IPS-18a (cell line): Measurements from ENCODE around the gene GULP1.
A peak's percentile ranks its signal among the peaks of the same experiment; 100 is the strongest.

Experiments
- H3K27ac ChIP-seq: one replicate; pipeline ENCODE4 v1.5.1; 2013; ENCODE audit warnings: low read length
- H3K27me3 ChIP-seq: one replicate; pipeline ENCODE4 v1.6.1; 2013; ENCODE audit warnings: mild to moderate bottlenecking, low read length; ENCODE audit not compliant: control insufficient read depth, insufficient read depth
- H3K36me3 ChIP-seq: one replicate; pipeline ENCODE4 v1.6.1; 2013; ENCODE audit warnings: low read depth, low read length; ENCODE audit not compliant: control insufficient read depth
- H3K4me1 ChIP-seq: one replicate; pipeline ENCODE4 v1.6.1; 2013; ENCODE audit warnings: low read depth, low read length; ENCODE audit not compliant: control insufficient read depth
- H3K4me3 ChIP-seq: one replicate; pipeline ENCODE4 v1.5.1; 2013; ENCODE audit warnings: low read length
- H3K9ac ChIP-seq: one replicate; pipeline ENCODE4 v1.6.1; 2013; ENCODE audit warnings: mild to moderate bottlenecking, low read length, moderate library complexity
- H3K9me3 ChIP-seq: one replicate; pipeline ENCODE4 v1.6.1; 2013; ENCODE audit warnings: low read depth, low read length; ENCODE audit not compliant: control insufficient read depth

GULP1 gene

GRCh38 chr2:188383158-188383557 is 91.5 kb downstream of the GULP1 start:
- Histone ChIP-seq H3K9ac (no peak overlapping the region), H3K27ac (no peak overlapping the region), H3K4me3 (no peak overlapping the region), H3K27me3 (no peaks in the 10 kb centered on the region), H3K36me3 (peaks cover 23% of the 10 kb centered on the region), H3K9me3 (peaks cover 18% of the 10 kb centered on the region), H3K4me1 (peaks cover 4% of the 10 kb centered on the region)

DNA sequence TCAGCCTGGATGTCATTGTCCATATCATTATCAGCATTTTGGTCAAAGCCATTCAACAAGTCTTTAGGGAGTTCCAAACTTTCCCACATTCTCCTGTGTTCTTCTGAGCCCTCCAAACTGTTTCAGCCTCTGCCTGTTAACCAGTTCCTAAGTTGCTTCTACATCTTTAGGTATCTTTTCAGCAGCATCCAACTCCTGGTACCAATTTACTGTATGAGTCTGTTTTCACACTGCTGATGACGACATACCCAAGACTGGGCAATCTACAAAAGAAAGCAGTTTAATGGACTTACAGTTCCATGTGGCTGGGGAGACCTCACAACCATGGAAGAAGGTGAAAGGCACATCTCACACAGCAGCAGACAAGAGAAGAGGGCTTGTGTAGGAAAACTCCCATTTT is 94.2 kb downstream of the GULP1 start:
- Histone ChIP-seq H3K4me3 (no peak overlapping the region), H3K27me3 (no peaks in the 10 kb centered on the region), H3K4me1 (no peaks in the 10 kb centered on the region), H3K27ac (no peak overlapping the region), H3K36me3 (peaks cover 23% of the 10 kb centered on the region), H3K9me3 (peaks cover 23% of the 10 kb centered on the region), H3K9ac (no peak overlapping the region)

DNA sequence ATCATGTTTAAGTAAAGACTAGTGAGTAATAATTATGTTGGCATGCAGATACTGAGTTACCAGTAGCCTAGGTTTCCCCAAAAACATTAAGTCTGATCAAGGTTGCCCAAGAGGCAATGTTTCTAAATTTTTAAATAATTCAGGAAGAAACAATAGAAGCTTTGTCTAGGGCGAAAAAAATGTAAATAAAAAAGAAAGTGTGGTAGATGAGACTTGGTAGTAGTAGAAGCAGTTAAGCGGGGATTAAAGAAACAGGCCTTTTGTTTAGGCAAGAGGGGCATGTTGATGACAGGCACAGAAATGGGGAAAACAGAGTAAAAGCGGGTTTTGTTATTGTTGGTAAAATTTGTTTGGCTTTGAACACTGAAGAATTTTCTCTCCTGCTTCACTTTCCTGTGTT is 97.2 kb downstream of the GULP1 start:
- Histone ChIP-seq H3K36me3 (peaks cover 23% of the 10 kb centered on the region), H3K27me3 (no peaks in the 10 kb centered on the region), H3K9ac (no peak overlapping the region), H3K4me3 (no peak overlapping the region), H3K9me3 (peaks cover 25% of the 10 kb centered on the region), H3K27ac (no peak overlapping the region), H3K4me1 (peaks cover 6% of the 10 kb centered on the region)

GRCh38 chr2:188391354-188391753 is 99.7 kb downstream of the GULP1 start:
- Histone ChIP-seq H3K27ac (no peak overlapping the region), H3K36me3 (no peaks in the 10 kb centered on the region), H3K9me3 (peaks cover 7% of the 10 kb centered on the region), H3K4me3 (no peak overlapping the region), H3K27me3 (no peaks in the 10 kb centered on the region), H3K4me1 (peaks cover 8% of the 10 kb centered on the region), H3K9ac (no peak overlapping the region)

DNA sequence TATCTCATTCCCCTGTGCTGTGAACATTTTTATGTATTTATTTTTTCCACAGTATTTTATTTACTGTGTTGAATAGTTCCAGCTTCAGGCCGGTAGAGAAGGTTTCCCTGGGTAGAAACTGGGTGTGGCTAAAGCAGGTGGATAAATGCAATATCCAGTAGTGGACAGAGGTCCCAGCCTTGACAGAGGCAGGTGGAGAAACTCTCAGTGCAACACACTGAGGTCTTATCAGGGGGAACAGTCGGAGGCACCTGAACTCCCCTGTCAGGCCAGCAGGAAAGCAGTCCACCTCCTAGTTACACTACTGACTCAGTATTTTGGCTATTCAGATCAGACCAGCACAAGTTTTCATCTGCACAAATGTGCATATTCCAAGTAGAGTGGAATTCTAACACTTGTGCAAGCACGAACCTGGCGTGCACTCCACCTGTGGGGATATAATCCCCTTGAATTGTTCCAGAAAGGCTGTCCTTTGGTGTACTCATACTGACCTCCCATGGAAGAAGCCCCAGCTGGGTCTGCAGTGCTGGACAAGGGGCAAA is 103.3 kb downstream of the GULP1 start:
- Histone ChIP-seq H3K9me3 (peaks cover 7% of the 10 kb centered on the region), H3K4me1 (peaks cover 16% of the 10 kb centered on the region), H3K36me3 (no peaks in the 10 kb centered on the region)

DNA sequence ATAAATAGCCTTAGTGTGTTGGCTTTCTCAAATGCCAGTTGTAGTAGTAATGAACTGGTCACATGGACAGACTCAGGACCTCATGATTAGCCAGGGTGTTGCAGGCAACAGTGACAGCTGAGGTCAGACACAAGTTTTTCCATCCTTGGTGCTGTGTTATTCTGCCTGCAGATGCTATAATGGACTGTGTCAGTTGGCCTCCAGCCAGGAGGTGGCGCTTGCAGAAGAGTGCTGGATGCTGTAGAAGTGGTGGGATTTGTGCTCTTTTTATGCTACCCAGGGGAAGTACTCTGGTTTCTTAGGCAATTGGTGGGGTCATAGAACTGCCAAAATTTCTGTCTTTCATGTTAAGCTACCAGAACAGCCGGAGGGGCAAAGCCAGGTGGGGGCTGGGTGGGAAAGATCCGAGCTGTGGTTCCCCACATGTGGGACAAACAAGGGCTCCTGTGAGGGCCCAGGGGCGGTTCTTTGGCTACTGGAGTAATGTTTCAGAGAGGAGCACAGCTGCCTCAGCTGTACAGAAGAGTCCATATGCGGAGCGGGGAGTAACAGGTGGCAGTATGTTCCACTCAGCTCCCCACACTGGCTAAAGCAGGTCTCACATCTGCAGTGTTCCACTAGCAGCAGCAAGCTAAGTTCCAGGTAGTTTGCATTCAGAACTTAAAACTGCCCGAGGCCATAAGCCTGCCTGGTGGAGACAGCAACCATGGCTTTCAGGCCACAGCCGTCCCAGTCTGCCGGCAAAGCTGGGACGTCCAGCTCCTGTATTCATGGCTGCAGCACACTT is 104.4 kb downstream of the GULP1 start:
- H3K36me3 ChIP-seq = no peaks in the 10 kb centered on the region
- H3K4me3 ChIP-seq = no peak overlapping the region
- no peak overlapping the region for H3K27ac ChIP-seq

More for the DNA sequence above, 103.3 kb downstream of the GULP1 start:
- Histone ChIP-seq H3K9ac (no peak overlapping the region), H3K4me3 (no peak overlapping the region), H3K27me3 (no peaks in the 10 kb centered on the region), H3K27ac (no peak overlapping the region)

DNA sequence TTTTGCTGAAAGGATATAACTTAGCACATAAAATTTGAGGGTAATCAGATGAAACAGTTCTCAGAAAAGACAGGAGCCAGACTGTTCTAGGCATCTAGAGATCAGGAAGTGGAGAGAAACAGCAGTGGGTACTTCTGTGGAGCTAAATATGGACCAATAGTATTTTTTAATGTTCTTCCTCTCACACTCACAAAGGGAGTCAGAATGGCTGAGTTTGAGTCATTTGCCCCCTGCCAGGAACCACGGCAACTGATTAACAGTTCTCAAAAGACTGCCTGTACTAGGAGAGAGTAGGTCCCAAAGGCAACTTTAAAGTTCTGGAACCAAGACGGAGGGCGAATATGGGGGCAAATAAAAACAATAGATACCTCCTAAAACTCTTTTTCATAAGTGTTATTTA is 107.5 kb downstream of the GULP1 start:
- Histone ChIP-seq H3K4me1 (peaks cover 8% of the 10 kb centered on the region), H3K9me3 (no peaks in the 10 kb centered on the region), H3K27ac (no peak overlapping the region), H3K36me3 (no peaks in the 10 kb centered on the region), H3K9ac (no peak overlapping the region), H3K4me3 (no peak overlapping the region), H3K27me3 (no peaks in the 10 kb centered on the region)

More for the DNA sequence above, 104.4 kb downstream of the GULP1 start:
- Histone ChIP-seq H3K9me3 (no peaks in the 10 kb centered on the region), H3K9ac (no peak overlapping the region), H3K27me3 (no peaks in the 10 kb centered on the region), H3K4me1 (peaks cover 16% of the 10 kb centered on the region)

- Histone ChIP-seq H3K36me3 (no peaks in the 10 kb centered on the region), H3K9ac (no peak overlapping the region), H3K27me3 (no peaks in the 10 kb centered on the region), H3K9me3 (peaks cover 6% of the 10 kb centered on the region), H3K4me3 (no peak overlapping the region), H3K27ac (no peak overlapping the region), H3K4me1 (peaks cover 6% of the 10 kb centered on the region)
These were observed 112.0 kb downstream of the GULP1 start for GRCh38 chr2:188403676-188404075.

- no peak overlapping the region for H3K27ac ChIP-seq
- H3K36me3 ChIP-seq = no peaks in the 10 kb centered on the region
- no peak overlapping the region for H3K4me3 ChIP-seq
- no peak overlapping the region for H3K9ac ChIP-seq
- peaks cover 4% of the 10 kb centered on the region for H3K4me1 ChIP-seq
- H3K9me3 ChIP-seq = peaks cover 6% of the 10 kb centered on the region
- no peaks in the 10 kb centered on the region for H3K27me3 ChIP-seq
These were observed 112.8 kb downstream of the GULP1 start for GRCh38 chr2:188404341-188405004.

- Histone ChIP-seq H3K4me1 (peaks cover 17% of the 10 kb centered on the region), H3K36me3 (no peaks in the 10 kb centered on the region), H3K9ac (no peak overlapping the region), H3K9me3 (peaks cover 6% of the 10 kb centered on the region), H3K27ac (no peak overlapping the region), H3K27me3 (peaks cover 11% of the 10 kb centered on the region), H3K4me3 (no peak overlapping the region)
These were observed 114.7 kb downstream of the GULP1 start for GRCh38 chr2:188406414-188406813.

- Histone ChIP-seq H3K27me3 (peaks cover 16% of the 10 kb centered on the region), H3K27ac (no peak overlapping the region), H3K4me3 (peak overlapping the region; percentile 8), H3K36me3 (no peaks in the 10 kb centered on the region), H3K9me3 (peaks cover 6% of the 10 kb centered on the region), H3K4me1 (peaks cover 17% of the 10 kb centered on the region), H3K9ac (no peak overlapping the region)
These were observed 119.0 kb downstream of the GULP1 start for GRCh38 chr2:188410504-188411235.
